Measurements from ENCODE around the gene H6PD.

Gene H6PD

GRCh38 chr1:9241891-9242290 is 7.3 kb downstream of the H6PD start:
- no peak for DNase-seq

- no peak for DNase-seq
Measured at GRCh38 chr1:9242338-9242969, 7.9 kb downstream of the H6PD start.

- no peak for DNase-seq
Measured at GRCh38 chr1:9243066-9243739, 8.6 kb downstream of the H6PD start.

GRCh38 chr1:9244501-9245229 is 10.1 kb downstream of the H6PD start:
- DNase-seq, result no peak

GRCh38 chr1:9245230-9245619 is 10.7 kb downstream of the H6PD start:
- no peak for DNase-seq

- DNase-seq, result no peak
Measured at GRCh38 chr1:9245661-9246060, 11.1 kb downstream of the H6PD start.

DNA sequence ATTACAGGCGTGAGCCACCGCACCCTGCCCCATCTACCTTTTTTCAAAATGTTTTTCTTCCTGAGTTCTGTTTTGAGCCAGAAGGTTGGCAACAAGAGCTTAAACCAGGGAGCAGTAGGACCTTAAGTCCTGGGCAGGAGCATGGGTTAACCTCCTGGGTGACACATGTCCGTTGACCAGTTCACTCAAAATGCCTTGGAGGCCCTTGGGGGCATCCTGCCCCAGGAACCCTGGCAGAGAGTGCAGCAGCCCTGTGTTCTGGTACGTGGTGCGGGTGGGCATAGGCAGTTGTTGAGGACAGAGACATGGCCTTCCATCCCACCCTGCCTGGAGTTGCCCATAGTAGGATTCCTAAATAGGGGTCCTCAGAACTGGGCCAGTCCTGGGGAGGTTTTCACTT is 11.6 kb downstream of the H6PD start:
- no peak for DNase-seq

DNA sequence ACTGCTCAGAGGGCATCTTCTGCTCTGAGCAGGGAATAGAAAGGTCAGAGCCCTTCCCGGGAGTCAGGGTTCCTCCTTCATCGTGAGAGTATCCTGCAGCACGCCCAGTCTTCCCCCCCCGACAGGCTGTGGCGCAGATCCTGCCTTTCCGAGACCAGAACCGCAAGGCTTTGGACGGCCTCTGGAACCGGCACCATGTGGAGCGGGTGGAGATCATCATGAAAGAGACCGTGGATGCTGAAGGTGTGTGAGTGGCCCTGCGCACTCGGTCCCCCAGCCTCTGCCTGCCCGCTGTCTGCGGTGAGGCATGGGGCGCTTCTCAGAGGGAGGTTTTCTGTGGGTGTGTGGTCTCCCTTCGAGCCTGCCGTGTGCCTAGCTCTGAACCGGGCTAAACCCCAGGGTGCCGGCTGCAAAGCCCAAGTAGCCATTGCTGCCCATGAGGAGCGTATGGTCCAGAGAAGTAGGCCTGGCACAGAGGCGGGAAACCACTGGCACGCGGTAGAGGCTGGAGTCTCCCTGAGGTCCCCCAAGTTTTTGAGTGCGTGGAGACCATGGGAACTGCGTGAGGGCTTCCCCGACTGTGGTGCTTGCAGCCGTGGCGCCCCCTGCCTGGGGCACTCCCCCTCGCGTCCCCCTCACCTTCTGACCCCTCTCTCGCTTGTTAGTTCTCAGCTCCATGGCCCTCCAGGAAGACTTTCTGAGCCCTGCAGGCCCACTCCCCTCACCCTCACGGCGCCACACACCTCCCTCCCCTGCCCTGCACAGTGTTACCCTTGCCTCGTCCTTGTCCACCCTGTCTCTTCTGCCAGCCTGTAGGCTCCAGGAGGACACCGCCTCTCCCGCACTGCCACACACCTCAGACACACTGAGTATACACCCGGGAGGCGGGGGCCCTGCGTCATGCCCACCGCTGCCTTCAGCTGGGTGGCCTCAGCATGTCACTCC is 12.5 kb downstream of the H6PD start:
- DNase-seq, result no peak

DNA sequence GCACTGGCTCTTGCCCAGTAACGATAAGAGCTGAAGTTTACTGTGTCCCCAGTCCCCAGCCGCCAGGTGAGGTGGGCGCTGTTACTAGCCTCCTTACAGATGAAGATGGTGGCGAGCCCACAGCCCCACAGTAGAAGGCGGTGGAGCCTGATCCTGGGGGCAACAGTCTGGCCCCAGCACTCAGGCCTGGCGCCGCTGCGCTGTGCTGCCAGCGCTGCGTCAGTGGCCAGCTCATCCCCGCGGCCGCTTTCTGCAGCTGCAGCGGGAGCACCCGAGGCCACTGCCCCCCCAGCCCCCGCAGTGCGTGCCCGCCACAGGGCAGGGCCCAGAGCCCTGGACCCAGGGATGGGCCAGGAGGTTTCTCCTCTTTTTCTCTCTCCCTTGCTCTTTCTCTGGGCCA is 13.3 kb downstream of the H6PD start:
- no peak for DNase-seq

DNA sequence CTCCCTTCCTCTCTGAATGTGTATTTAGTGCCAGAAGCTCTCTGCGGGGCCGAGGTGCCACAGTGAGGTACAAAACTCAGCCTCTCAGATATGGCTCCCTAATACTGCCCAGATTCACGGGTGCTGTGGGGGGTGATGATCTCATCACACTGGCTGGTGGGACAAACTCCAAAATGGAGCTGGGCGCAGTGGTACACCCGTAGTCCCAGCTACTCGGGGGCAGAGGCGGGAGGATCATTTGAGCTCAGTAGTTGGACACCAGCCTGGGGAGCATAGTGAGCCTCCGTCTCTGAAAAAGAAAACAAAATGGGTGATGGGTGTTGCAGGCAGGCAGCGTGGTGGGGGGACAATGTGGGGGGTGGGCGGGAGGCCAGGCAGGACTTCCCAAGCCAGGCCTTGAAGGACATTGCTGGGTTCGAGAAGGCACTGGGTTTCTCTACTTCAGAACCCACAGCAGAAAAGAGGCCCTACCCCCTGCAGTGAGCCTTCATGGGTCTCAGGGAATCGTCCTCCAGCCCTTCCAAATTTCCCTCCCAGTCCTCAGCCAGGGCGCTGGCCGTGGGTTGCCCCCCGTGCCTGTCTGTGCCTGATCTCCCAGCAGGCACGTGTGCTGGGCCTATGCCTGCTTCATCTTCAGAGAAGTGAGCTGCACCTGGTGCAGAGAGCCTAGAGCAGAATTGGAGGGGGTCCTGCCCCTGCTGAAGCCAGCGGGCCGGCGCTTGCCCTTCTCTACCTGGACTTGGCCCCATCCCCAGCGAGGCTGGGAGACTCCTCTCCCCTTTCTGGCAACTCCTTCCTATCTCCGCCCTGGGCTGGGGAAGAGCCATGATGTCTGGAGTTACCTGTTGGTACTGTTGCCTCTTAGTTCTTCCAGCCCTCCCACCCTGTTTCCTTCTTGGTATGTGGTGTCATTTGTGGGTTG is 14.0 kb downstream of the H6PD start:
- no peak for DNase-seq

DNA sequence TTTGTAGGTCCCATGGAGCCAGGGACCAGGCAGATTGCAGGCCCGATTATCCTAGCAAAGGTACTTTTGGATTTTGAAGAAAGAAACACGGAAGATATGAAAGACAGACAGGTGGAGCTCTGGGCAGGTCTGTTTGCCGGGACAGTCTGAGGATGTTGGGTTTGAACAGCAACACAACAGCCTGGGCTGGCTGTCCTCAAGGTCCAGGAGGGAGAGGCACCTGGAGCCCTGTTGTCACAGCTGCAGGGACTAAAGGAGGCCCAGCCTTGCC is 14.6 kb downstream of the H6PD start:
- DNase-seq, result no peak

- DNase-seq, result peak; percentile 68
Measured at GRCh38 chr1:9249534-9250410, 15.2 kb downstream of the H6PD start.

- DNase-seq, result no peak
Measured at GRCh38 chr1:9250411-9251381, 16.1 kb downstream of the H6PD start.

DNA sequence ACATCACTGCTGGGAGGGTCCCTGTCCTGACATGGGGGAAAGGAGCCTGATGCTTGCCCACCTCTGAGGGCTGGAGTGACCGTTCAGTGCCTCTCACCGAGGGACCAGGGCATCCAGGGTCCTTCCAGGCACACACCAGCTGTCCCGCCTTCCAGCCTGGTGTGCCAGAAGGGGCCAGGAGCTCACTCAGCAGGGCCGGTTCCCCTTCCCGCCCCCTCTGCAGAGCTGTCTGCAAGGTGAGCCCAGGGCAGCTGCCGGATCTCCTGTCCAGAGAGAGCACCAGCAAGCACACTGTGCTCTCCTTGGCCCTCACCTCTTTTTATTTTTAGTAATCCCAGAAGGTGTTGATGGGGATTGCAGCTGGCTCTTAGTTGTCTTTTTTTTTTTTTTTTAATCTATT is 16.9 kb downstream of the H6PD start:
- no peak for DNase-seq

DNA sequence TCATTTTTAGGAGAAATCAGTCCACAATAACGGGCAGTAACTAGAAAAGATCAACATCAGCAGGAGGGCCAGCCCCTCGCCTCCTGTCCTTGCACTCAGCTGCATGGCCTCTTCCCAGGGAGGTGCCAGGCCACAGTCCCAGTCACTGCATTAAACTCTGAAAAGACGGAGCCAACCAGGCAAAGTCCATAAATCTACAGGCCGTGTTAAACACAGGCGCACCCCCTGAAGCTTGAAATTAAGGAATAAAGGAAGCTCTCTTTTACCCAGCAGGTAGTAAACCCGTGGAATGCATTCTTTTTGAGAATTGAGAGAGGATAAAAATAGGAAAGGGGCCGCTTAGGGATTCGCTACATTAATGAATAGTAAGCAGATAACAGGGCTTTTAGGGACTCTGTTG is 18.4 kb downstream of the H6PD start:
- no peak for DNase-seq

- DNase-seq, result no peak
Measured at GRCh38 chr1:9253453-9254105, 19.0 kb downstream of the H6PD start.

DNA sequence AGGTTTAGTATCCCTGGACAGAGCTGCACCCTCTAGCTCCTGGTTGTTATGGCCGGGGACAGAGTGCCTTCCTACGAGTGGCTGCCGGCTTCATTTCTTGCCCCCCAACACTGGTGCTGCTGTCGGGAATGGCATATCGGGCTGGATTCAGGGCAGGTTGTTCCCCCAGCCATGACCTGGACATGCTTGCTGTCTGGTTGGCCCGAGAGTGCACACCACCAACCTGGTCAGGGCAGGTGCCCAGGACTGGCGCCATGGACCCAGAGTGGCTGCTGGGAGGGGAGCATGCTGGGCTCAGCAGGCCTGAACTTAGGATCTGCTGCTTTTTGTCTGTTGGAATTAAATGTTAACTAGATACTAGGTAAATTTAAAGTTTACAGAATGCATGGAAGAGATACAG is 21.8 kb downstream of the H6PD start:
- no peak for DNase-seq

DNA sequence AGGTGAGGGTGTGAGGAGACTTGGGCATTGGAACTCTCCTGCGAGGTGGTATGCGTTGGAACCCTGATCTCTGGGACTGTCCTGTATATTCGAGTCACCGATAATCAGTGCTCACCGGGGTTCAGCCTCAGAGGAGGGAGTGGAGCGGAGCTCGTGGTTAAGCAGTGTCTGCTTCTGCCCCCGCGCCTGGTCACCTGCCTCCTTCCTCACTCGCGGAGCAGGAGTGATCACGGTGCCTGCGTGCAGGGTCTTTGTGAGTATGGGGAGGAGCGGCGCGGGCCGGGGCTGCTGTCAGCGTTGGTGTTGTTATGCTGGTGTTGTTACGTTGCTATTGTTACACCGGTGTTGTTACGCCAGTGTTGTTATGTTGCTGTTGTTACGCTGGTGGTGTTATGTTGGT is 23.3 kb downstream of the H6PD start:
- no peak for DNase-seq

GRCh38 chr1:9258629-9259028 is 24.1 kb downstream of the H6PD start:
- DNase-seq, result no peak

Measured in stimulated activated CD8-positive, alpha-beta memory T cell treated with anti-CD3 and anti-CD28 coated beads, Interleukin-4, amount 100 ng/mL, for 48 hours (primary cell).